Choroid plexus epithelial cell (primary cell): ENCODE measurements around the gene HLA-DRA.

Experiments
- DNase-seq: peaks from one replicate; pipeline ENCODE4 v3.0.0-alpha.2; 2010; ENCODE audit warnings: low read depth
- H3K4me3 ChIP-seq: 2 replicates; pipeline ENCODE4 v1.5.1; 2011; ENCODE audit warnings: low read depth, mild to moderate bottlenecking, control low read depth, low read length, moderate library complexity
- TF ChIP-seq, protein P1 (sequence below): conservative IDR thresholded peaks from 2 replicates; pipeline ENCODE4 v1.5.1; 2011; ENCODE audit warnings: low read depth, mild to moderate bottlenecking, control low read depth, inconsistent platforms, low read length, moderate library complexity

The HLA-DRA gene

DNA sequence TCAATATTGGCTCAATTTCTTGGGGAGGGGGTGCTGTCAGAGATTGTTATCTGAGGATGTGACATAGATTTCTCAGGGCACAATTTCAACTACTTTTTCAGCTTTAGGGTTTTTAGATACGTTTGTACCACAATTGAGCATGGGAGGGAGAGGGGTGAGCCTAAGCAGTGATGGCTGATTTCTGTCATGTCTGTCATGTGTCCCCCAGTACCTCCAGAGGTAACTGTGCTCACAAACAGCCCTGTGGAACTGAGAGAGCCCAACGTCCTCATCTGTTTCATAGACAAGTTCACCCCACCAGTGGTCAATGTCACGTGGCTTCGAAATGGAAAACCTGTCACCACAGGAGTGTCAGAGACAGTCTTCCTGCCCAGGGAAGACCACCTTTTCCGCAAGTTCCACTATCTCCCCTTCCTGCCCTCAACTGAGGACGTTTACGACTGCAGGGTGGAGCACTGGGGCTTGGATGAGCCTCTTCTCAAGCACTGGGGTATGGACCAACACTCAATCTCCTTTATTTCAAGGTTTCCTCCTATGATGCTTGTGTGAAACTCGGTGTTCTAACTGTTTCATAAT is 3.4 kb downstream of the HLA-DRA start:
- no peak overlapping the region for H3K4me3 ChIP-seq
- TF ChIP-seq, protein P1, sequence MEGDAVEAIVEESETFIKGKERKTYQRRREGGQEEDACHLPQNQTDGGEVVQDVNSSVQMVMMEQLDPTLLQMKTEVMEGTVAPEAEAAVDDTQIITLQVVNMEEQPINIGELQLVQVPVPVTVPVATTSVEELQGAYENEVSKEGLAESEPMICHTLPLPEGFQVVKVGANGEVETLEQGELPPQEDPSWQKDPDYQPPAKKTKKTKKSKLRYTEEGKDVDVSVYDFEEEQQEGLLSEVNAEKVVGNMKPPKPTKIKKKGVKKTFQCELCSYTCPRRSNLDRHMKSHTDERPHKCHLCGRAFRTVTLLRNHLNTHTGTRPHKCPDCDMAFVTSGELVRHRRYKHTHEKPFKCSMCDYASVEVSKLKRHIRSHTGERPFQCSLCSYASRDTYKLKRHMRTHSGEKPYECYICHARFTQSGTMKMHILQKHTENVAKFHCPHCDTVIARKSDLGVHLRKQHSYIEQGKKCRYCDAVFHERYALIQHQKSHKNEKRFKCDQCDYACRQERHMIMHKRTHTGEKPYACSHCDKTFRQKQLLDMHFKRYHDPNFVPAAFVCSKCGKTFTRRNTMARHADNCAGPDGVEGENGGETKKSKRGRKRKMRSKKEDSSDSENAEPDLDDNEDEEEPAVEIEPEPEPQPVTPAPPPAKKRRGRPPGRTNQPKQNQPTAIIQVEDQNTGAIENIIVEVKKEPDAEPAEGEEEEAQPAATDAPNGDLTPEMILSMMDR = no peak
- no peak for DNase-seq

DNA sequence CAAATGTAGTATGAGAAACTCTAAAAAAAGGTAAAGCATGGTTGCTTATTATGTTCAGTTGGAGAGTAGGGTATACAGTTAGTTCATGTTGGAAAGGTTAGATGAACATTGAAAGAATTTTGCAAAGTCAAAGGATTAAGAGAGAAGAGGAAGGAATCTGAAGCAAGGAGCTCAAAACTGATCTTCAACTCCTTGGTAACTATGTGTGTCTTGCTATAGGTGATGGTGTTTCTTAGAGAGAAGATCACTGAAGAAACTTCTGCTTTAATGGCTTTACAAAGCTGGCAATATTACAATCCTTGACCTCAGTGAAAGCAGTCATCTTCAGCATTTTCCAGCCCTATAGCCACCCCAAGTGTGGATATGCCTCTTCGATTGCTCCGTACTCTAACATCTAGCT is 4.7 kb downstream of the HLA-DRA start:
- DNase-seq = no peak
- TF ChIP-seq, protein P1 = no peak
- H3K4me3 ChIP-seq = no peak overlapping the region

DNA sequence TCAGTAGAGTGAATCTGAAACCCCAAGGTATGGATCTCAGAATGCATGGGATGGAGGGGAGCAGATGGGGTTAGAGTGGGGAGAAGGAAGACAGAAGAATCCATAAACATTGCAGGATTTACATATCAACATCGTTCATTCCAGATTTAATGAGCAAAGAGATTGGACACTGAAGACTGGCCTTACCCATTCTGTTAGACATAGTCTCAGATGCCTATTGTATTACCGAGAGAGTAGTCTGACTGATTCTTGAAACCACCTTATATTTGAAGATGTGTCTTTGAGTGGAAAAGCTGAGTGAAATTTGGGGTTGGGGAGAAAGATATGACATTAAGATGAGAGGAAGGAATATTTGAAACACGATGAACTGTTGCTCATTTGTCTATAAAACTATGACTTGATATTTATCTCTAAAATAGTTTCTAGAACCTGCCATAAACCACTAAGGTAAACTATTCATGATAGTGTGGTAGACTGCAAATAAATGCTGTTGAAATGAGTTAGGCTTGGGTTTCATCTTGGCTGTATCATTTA is 5.7 kb downstream of the HLA-DRA start:
- TF ChIP-seq, protein P1 = no peak
- H3K4me3 ChIP-seq = no peak overlapping the region
- no peak for DNase-seq

DNA sequence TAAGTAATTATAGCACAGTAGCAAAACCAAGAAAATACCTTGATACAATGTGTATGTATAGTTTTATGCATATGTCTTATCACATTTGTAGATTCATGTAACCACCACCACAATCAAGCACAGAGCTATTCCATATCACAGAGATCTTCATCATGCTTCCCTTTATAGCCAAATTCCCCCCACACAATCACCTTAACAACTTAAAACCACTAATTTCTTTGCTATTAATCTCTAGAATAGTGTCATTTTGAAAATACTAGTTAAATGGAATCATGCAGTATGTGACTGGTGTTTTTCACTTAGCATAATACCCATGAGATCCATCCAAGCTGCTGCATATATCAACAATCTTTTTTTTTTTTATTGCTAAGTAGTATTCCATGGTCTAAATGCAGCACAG is 8.2 kb downstream of the HLA-DRA start:
- TF ChIP-seq, protein P1 = no peak
- no peak for DNase-seq
- H3K4me3 ChIP-seq = no peak overlapping the region

DNA sequence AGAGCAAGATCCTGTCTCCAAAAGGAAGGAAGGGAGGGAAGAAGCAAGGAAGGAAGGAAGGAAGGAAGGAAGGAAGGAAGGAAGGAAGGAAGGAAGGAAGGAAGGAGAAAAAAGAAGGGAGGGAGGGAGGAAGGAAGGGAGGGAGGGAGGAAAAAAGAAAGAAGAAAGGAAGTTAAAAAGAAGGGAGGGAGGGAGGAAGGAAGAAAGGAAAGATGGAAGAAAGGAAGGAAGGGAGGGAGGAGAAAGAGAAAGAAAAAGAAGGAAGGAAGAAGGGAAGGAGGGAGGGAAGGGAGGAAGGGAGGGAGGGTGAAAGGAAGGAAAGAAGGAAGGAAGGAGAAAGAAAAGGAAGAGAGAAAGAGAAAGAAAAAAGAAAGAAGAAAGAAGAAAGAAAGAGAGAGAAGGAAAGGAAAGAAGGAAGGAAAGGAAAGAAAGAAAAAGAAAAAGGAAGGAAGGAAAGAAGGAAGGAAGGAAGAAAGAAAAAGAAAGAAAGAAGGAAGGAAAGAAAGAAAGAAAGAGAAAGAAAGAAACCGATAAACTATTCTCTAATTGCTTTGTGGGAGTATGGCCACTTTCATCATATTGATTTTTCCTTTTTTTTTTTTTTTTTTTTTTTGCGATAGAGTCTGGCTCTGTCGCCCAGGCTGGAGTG is 9.5 kb downstream of the HLA-DRA start:
- no peak overlapping the region for H3K4me3 ChIP-seq
- DNase-seq = no peak
- TF ChIP-seq, protein P1 = no peak

DNA sequence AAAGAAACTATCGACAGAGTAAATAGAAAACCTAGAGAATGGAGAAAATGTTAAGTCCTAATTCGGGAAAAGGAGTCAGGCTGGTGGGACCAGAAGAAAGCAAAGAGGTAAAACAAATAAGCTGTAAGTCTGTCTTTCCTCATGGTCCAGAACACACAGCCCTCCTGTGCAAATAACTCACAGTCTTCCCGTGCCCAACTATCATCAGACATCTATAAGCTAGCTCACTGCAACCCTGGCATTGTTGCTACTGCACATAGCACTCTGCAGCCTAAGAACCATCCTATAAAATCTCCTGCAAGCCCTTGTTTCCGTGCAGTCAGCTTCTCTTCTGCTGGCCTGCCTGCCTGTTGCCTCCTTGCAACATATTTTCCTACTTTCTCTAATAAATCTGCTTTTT is 17.4 kb downstream of the HLA-DRA start:
- no peak for DNase-seq
- no peak overlapping the region for H3K4me3 ChIP-seq
- TF ChIP-seq, protein P1 = no peak
